ENCODE results near the gene LDB2.

DNA sequence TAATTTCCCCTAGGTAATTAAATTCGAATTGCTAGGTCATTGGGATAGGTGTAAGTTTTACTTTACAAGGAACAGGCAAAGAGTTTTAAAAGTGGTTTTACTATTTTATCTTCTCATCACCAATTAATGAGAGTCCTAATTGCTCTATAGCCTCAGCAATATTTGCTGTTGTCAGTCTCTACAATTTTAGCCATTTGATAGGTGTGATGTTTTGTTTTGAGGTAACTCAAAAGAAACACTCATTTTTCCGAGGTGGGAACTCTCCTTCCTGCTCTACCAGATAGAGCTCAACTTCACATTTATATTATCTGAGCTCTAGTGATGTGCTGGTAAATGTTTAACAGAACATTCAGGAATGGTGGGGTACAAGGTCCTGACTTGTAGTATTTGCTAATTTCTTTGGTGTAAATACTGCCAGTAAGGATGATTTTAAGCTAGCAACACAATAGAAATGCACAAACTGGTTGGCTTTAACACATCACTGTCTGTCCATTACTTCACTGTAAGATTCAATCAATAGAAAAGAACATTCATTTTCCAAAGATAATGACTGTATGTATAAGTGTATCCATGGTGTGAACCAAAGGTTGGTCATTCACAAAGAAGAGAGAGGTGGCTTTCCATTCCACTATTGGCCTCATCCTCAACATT, 62.7 kb downstream of the LDB2 start:
- TF ChIP-seq EZH2 (IDR thresholded peaks at IDR 0.05; ENCODE audit: borderline replicate concordance, insufficient read depth, low read depth, low read length, poor library complexity, severe bottlenecking) (no peak), CTCF (IDR thresholded peaks at IDR 0.05) (no peak)
